NB4 (cell line): Measurements from ENCODE around the gene CREB3L4.

Source experiments
- POLR2A ChIP-seq: IDR thresholded peaks from 2 replicates; pipeline ENCODE4 v1.6.1; 2011; ENCODE audit warnings: mild to moderate bottlenecking; ENCODE audit not compliant: insufficient read length; ENCODE audit errors: extremely low read depth
- TF ChIP-seq, protein P1 (sequence below): IDR thresholded peaks from one replicate; pipeline ENCODE4 v1.5.1; 2012; ENCODE audit warnings: low read depth, low read length
- TF ChIP-seq, protein P2 (sequence below): IDR thresholded peaks from 2 replicates; pipeline ENCODE4 v1.6.1; 2011; ENCODE audit warnings: low read depth, low read length

DNA sequence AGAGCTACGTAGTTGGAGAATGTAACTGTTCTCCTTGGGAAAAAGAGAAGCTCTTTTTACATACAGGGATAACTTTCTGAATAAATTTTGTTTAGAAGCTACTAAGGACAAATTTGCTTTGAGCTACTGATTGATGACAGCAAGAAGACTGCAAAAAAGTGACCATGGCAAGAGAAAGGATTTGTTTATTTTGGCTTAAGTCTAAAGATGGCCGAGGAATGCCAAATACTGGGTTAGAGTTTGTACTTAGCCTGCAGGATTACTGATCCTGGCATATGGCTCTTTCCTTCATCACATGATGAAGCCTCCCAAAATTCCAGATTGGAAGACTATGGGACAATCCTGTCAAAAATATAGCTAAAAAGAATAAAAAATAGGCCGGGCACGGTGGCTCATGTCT lies 51.6 kb downstream of the CREB3L4 start:
- no peak for TF ChIP-seq POLR2A
- TF ChIP-seq, protein P1, sequence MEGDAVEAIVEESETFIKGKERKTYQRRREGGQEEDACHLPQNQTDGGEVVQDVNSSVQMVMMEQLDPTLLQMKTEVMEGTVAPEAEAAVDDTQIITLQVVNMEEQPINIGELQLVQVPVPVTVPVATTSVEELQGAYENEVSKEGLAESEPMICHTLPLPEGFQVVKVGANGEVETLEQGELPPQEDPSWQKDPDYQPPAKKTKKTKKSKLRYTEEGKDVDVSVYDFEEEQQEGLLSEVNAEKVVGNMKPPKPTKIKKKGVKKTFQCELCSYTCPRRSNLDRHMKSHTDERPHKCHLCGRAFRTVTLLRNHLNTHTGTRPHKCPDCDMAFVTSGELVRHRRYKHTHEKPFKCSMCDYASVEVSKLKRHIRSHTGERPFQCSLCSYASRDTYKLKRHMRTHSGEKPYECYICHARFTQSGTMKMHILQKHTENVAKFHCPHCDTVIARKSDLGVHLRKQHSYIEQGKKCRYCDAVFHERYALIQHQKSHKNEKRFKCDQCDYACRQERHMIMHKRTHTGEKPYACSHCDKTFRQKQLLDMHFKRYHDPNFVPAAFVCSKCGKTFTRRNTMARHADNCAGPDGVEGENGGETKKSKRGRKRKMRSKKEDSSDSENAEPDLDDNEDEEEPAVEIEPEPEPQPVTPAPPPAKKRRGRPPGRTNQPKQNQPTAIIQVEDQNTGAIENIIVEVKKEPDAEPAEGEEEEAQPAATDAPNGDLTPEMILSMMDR = no peak
- TF ChIP-seq, protein P2, sequence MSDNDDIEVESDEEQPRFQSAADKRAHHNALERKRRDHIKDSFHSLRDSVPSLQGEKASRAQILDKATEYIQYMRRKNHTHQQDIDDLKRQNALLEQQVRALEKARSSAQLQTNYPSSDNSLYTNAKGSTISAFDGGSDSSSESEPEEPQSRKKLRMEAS = no peak
